CD4-positive, alpha-beta T cell treated with Interleukin-2 at 100 ng/mL for 4 hours (primary cell): Measurements from ENCODE around the gene ZDBF2.
"Not testable (repeated sequence)": the region's sequence is repeated elsewhere in the genome, so short reads cannot be mapped to it uniquely, and the experiment has no call there.

Experiments
- DNase-seq: peaks from one replicate; pipeline ENCODE4 v3.0.0-alpha.2; 2020; ENCODE audit warnings: low spot score

Gene ZDBF2

DNA sequence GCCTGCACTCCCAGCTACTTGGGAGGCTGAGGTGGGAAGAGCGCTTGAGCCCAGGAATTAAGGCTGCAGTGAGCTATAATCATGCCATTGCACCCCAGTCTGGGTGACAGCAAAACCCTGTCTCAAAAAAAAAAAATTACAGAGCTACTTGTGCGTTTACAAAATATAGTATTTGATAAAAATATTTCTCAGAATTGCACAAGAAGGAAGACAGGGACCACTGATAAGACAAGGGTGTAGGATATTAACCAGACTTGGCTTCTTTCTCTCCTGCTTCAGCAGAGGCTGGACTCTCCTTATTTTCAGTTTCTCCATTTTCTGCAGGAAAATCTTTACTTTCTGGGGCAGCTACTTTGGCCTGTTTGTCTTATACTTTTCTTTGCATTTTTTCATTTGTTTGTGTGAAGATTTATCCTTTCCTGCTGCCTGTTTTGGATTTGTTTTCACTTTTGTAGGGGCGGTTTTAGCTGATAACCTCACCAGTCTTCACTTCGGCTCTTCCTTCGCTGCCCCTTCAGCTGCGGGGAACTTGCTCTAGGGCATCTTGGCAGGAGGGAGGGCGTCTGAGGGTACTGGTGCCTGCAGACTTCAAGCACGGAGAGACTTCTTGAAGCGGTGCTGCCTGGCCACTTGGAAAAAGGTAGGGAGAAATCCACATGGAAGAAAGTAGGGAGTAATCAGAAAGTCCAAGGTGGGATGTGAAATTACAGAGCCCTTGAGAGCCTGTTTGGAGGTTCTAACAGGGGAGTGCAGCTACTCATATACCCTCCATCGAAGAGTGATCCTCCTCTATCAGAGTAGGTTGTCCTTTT lies 14.9 kb upstream of the ZDBF2 start:
- DNase-seq, result no peak

DNA sequence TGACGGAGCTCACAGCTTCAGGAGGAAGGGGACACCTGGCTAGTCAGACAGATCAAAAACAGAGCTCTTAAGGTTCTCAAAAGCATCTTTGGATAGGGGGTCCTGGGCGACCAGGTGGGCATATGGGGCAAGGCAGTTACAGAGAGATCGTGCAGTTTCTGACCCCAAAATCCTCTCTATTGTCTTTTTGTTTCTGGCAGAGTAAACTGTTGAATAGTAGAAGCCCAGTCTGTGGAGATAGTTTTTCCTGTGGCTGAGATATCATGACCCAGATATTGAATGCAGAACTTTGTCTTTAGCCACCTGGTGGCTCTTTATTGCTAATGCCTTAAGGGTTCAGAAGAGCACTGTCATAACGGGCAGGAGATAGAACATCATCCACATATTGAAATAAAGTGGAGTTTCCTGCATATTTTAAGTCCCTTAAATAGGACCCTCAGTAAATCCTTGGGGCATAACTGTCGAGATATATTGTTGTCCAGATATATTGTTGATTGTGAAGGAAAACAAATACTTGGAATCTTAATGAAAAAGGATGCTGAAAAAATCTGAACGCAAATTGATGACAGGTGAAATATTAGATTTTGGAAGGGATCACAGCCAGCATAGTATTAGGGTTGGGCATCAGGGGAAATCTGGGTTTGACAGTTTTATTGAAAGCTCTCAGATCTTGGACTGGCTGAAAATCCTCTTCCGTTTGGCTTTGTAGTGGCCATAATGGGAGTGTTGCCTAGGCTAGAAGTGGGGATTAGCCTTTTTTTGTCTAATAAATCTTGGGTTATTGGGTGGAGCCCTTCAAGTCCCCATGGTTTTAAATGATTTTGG lies 14.1 kb upstream of the ZDBF2 start:
- no peak for DNase-seq

DNA sequence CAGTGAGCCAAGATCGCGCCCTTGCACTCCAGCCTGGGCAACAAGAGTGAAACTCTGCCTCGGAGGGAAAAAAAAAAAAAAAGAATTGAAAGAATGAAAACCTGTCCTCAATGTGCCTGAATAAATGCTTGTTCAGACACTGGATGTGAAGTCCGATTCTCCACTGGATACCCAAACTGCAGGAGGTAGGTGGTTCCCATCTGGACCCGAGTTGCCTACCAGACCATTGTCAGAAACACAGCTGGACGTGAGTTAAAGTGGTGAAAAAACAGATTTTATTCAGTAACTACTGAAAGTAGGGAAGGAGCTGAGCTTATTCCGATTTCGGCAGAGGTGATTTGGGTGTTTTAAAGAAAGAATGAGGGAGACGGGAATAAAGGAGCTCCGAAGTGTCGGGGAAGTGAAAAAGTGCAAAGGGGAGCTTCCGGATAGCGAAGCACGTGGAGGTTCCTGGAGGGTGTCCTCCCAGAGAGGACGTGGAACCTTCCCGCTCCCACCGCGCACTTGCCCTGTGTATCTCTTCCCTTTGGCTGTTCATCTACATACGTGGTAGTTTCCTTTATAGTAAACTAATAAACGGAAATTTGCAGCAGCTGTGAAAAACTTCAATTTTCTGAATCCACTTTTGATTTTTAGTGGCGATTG lies 10.4 kb upstream of the ZDBF2 start:
- DNase-seq, result no peak

- DNase-seq, result no peak
Observed at GRCh38 chr2:206266130-206267125, 8.0 kb upstream of the ZDBF2 start.

DNA sequence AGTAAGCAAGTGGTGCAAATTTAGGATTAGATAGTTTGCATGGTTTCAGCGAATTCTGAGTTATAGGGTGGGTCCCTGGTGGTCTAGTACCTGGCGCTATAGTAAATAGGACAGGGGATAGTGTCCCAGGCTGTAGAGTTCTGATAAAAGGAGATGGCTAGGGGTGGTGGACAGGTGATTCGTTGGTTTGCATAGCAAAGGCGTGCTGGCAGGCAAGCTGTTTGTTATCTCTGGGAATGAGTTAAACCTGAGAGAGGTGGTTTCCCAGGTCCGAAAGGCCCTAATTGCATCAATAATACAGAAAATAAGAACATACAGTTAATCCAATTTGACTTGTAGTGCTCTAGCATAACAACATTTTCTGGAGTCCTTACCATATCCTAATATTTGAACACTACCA lies 6.9 kb upstream of the ZDBF2 start:
- DNase-seq, result no peak

DNA sequence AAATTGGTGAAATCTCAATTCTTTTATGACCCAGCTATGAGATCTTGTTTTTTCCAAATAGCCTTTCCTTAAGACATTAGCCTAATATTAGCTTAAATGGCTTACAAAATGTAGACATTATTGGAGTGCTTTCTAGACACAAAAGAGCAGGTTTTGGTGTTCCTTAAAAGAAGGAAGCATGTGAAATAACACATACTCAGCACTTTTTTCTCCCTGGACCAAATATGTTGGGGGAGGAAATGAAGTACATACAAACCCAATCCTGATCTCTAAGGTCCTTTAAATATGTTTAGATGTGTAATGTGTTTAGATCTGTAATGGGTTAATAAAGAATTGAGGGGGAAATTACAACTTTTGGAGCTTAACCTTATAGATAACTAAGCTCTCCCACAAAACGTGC lies 3.4 kb upstream of the ZDBF2 start:
- no peak for DNase-seq

DNA sequence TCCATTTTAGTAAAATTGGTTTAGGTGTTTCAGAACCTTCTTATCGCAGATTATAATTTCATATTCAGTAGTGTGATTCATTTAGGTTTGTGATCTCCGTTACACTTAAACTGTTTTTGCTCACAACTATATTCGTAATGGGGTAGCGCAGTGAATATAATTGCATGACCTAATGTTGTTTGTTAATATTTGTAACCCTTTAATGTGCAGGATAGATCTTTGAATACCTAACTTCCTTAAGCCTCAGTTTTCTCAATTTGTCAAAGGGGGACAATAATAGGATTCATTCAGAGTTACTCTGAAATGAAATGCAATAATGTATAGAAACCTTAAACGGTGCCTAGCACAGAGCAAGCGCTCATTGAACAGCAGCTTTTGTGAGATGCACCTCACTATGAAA lies 558 bp upstream of the ZDBF2 start:
- no peak for DNase-seq

GRCh38 chr2:206275312-206276055 lies 1.0 kb downstream of the ZDBF2 start:
- peak; percentile 22 for DNase-seq

GRCh38 chr2:206276169-206276942 lies 1.9 kb downstream of the ZDBF2 start:
- DNase-seq, result no peak

- DNase-seq, result no peak
Observed at GRCh38 chr2:206277503-206277902, 3.0 kb downstream of the ZDBF2 start.

- DNase-seq, result no peak
Observed at GRCh38 chr2:206282746-206283145, 8.3 kb downstream of the ZDBF2 start.

- DNase-seq, result no peak
Observed at GRCh38 chr2:206287197-206287596, 12.7 kb downstream of the ZDBF2 start.

GRCh38 chr2:206289391-206289790 lies 14.9 kb downstream of the ZDBF2 start:
- no peak for DNase-seq

- DNase-seq, result no peak
Observed at GRCh38 chr2:206296128-206296527, 21.7 kb downstream of the ZDBF2 start.

DNA sequence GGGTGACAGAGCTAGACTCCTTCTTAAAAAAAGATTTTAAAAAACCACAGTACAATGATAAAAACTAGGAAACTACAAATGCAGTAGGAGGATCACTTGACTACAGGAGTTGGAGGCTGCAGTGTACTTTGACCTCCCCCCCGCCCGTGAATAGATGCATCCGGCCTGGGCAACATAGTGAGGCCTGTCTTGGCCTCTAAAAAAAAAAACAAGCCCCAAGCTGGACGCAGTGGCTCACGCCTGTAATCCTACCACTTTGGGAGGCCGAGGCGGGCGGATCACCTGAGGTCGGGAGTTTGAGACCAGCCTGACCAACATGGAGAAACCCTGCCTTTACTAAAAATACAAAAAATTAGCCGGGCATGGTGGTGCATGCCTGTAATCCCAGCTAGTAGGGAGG lies 25.1 kb downstream of the ZDBF2 start:
- DNase-seq, result not testable (repeated sequence)

GRCh38 chr2:206305523-206306245 lies 31.2 kb downstream of the ZDBF2 start:
- DNase-seq, result no peak

DNA sequence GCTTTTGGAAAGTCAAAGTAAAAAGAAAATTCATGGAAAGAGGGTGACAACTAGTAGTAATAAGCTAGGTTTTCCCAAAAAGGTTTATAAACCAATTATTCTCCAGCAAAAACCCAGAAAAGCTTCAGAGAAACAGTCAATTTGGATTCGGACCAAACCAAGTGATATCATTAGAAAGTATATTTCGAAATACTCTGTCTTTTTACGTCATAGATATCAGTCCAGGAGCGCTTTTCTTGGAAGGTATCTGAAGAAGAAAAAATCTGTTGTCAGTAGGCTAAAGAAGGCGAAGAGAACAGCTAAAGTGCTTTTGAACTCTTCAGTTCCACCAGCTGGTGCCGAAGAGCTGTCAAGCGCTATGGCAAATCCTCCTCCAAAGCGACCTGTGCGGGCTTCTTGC lies 36.6 kb downstream of the ZDBF2 start:
- DNase-seq, result no peak

DNA sequence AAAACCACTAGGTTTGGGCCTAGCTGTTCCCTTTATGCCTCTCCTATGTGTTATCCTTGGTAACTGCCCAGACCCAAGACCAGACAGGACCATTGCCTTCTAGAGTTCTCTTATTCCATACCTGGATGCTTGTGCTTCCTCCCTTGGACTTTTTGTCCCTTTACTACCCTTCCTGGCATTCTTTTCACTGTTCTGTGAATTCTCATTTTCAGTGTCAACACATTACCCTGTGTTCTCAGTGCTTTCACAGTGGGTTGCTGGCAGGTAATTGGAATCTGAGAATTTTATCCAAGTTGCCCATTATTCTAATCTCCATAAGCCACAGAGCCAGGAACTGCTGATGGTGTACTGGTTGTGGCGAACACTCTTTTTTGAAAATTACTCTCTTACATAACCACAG lies 41.7 kb downstream of the ZDBF2 start:
- DNase-seq, result no peak

DNA sequence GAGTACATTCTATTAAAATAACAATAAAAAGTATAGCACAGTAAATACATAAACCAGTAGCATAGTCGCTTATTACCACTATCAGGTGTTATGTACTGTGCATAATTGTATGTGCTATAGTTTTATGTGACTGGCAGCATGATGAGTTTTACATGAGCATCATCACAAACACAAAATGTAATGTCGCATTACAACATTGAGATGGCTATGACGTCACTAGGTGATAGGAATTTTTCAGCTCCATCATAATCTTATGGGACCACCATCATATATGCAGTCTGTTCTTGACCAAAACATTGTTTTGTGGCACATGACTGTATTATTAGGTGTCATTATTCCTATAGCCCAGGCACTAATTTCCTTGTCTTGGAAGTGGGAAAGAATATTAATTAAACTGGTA lies 48.6 kb downstream of the ZDBF2 start:
- DNase-seq, result no peak
